HG02642 (cell line): Measurements from ENCODE around the gene STOML1.

ENCODE experiments used
- ATAC-seq: cut with Tn5 transposase; IDR thresholded peaks from one replicate; pipeline ENCODE4 v1.9.1; 2021; ENCODE audit warnings: mild to moderate bottlenecking; ENCODE audit not compliant: unreplicated experiment, poor library complexity

Gene STOML1, protein sequence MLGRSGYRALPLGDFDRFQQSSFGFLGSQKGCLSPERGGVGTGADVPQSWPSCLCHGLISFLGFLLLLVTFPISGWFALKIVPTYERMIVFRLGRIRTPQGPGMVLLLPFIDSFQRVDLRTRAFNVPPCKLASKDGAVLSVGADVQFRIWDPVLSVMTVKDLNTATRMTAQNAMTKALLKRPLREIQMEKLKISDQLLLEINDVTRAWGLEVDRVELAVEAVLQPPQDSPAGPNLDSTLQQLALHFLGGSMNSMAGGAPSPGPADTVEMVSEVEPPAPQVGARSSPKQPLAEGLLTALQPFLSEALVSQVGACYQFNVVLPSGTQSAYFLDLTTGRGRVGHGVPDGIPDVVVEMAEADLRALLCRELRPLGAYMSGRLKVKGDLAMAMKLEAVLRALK

DNA sequence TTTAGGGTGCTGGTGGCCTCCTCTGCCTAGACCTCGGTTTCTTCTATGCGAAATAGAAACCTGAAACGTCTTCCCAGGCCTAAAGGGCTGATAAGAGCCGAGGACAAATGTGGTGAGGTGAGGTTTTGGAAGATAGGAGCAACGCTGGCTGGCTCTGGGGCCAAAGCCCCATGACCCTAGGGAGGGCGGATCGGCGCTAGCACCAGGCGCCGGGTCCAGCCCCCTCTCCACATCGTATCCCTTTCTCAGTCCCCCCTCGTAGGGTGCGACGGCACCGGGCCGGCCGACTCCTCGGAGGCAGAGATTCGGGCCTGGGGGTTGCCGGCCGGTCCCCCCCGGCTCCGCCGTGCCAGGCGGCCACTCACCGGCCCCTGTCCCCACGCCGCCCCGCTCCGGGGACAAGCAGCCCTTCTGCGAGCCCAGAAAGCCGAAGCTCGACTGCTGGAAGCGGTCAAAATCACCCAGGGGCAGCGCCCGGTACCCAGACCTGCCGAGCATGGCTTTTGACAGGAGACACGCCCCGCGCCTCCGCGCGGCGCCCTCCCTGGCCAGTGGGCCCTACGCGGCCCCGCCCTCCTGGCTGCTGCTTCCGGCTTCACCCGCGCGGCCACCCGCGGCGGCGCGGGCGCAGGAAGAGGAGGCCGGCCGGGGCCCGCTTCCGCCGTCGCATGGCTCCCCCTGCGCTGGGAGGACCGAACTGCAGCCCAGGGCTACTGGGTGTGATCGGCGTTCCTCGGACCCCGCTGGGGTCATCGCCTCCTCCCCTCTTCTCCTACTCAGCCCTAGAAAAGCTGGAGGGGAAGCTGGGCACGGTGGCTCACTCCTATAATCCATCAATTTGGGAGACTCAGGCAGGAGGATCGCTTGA lies at the start of gene STOML1:
Gene STOML1 (minus strand): TSS at position 570 of the 868 bp plus-strand sequence. CDS start 72 bp downstream, at position 498.
- ATAC-seq, result peak; percentile 83

DNA sequence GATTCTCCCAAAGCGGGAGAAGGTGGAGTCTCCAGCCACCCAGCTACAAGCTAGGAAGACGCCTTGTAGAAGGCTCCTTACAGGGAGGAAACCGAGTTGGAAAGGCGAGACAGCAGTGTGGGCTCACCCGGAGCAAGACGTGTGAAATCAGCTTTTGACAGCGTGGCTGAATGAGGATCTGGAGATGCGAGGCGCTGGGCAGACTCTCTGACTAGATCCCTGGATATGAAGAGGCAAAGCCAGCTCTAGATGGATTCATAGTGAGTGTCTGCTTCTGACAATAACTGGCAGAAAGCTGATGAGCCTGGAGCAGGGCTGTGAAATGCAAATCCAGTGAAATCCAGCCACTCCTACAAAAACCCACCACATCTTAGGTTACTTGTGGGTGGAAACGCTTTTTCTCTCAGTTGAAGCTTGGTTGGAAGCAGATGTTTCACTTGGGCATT lies 49.2 kb upstream of the STOML1 start:
- ATAC-seq, result no peak

DNA sequence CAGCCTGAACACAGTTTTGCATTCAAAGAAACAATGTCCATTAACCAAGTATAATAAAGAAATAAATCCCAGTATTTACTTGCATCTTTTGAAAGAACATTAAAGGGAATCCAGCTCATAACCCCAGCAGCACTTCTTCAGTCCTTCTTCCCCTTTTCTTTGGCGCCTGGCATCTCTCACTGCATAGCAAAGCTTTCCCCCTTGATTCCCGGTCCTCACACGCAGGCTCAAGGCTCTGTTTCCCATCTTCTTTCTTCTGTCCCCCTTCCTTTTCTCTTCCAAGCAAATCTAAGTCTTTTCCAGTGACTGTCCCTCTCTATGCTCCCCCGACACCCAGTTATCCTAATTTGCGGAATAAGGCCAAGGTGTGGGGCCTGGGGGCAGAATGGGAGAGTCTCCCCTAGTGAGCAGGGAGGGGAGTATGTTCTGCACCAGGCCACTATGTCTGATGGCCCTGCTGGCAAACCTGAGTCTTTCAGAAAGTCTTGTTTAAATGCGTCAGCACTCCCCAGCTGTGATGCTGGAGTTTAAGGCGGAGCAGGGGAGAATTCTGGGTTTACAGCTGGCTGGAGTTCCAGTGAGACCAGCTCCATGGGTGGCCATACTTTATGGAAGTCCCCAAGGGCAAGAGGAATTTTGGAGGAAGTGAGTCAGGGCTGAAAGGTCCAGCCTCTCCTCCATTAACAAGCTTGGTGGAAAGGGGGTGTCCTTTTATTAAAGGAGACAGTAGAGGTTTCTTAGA lies 48.2 kb upstream of the STOML1 start:
- ATAC-seq, result no peak

DNA sequence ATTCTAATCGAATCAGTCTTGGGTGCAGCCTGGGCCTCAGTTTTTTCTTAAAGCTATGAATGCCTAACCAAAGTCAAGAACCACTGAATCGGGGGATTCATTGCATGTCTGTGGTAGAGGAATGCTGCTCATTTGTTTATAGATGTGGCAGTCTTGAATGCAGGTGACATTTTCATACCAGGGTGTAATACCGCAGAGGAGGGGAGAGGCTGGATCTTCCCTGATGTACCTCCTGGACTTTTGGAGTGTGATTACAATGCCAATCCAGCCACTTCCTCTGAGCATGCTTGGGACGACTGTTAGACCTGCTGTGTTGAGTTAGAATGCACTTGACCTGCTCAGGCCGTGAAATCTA lies 47.5 kb upstream of the STOML1 start:
- ATAC-seq, result no peak

GRCh38 chr15:74038707-74039655 lies 46.9 kb upstream of the STOML1 start:
- ATAC-seq, result no peak

DNA sequence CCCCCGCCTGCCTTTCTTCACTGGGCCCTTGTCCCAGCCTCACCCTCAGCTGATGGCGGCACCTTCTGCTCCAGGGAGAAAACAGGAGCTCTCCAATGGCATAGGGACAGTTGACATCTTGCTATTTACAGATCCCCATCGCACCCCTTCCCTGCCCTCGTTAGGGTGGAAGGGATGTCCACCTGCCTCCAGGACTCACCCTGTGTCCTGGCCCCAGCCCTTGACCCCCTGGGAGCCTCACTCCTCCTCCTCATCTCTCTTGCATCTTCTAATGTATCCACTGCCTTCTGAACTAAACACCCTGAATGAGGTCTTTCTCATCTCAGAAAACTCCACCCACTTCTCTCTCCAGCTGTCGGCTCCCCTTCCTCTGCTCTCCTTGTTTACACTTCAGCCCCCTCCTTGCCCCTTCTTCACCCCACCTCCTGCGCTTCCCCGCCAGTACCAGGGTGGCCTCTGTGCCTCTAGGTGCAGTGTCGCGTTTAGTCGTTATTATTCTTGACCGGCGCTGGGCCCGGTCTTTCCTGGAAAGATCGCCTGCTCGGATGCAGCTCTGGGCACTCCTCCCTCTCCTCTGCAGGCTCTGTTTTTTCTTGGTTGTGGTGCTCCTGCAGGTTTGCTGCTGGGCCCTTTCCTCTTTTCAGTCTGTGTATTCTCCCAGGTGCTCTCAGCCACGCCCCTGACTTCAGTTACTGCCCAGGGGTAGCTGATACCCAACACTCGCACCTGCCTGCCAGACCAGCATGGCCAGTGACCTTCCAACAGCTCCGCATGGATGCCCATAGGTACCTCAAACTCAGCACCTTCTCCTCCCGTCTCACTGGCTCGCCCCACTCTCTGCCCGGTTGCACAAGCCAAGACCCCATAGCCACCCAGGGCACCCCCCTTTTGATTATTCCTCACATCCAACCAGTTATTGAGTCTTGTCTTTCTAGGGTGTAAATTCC lies 45.3 kb upstream of the STOML1 start:
- ATAC-seq, result no peak

DNA sequence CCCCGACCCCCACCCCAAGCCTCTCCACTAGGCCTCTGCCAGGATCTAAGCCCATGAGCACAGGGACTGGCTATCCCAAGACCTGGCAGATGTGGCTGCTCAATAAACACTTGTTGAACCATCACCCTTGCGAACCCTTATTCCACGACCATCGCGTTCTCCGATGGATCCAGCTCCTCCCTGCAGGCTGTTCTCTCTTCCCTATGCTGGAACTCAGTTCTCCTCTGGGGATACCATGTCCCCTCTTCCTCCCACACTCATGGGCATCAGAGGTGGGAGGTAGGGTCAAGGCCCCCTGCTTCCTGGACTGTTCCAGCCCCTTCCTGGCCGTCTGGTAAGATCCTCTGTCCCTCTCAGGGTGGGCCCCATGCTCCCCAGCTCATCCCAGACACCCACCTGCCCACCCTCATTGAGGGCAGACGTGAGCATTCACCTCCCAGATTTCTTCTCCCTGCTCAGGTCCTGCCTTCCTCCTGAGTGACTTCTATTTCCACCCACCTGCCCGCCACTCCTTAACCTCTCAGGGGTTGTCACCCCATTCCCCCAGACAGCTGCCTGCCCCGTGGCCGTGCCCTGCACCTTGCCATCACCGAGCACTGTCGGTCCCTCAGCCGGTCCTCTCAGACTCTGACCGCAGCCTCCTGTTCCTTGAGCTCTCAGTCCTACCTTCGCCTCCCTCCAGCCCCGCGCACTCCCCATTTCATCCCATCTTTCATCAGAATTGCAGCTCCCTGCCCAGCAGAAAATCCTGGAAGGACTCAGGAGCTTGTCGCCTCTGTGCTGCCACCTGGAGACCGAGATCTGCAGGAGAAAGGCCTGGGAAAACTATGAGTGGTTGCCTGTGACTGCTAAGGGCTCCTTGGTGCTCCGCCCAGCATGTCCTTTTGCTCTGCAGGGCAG lies 44.4 kb upstream of the STOML1 start:
- no peak for ATAC-seq

DNA sequence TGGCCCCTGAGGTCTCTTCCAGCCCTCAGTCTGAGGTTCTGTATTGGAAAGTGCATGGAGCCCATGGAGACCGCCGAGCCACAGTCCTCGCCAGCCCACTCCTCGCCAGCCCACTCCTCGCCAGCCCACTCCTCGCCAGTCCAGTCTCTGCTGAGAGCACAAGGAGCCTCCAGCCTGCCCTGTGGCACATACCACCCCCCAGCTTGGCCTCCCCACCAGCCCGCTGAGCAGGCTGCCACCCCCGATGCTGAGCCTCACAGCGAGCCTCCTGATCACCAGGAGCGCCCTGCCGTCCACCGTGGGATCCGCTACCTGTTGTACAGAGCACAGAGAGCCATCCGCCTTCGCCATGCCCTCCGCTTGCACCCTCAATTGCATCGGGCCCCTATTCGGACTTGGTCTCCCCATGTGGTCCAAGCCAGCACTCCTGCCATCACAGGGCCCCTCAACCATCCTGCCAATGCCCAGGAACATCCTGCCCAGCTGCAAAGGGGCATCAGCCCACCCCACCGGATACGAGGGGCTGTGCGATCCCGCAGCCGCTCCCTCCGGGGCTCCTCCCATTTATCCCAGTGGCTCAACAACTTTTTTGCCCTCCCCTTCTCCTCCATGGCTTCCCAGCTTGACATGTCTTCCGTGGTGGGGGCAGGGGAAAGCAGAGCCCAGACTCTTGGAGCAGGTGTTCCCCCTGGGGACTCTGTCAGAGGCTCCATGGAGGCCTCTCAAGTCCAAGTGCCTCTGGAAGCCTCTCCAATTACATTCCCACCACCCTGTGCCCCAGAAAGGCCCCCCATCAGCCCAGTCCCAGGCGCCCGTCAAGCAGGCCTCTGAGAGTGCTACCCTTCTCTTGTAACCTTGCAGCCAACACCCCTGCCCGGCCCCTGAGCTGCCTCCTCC lies 43.3 kb upstream of the STOML1 start:
- ATAC-seq, result no peak

DNA sequence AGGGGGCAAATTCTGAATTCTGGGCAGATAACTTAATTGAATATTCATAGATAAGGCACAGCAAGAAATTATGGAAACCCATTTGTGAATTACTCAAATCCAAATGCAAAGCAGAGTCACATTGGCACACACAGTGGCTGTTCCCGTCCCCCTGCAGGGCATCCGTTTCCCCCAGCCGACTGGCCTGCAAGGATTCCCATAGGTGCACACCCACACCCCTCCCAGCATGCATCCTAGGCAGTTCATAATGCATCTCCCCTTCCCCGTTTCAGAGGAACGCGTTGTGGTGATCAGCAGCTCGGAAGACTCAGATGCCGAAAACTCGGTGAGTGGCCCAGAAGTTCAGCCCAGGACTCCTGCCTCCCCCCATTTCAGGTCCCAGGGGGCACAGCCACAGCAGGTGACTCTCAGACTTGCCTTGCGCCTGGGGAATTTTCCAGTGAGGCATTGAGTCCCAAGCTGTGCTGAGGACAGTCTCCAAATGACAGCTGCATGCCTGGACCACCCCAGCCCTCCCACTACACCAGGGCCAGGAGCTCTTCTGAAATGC lies 42.2 kb upstream of the STOML1 start:
- no peak for ATAC-seq

DNA sequence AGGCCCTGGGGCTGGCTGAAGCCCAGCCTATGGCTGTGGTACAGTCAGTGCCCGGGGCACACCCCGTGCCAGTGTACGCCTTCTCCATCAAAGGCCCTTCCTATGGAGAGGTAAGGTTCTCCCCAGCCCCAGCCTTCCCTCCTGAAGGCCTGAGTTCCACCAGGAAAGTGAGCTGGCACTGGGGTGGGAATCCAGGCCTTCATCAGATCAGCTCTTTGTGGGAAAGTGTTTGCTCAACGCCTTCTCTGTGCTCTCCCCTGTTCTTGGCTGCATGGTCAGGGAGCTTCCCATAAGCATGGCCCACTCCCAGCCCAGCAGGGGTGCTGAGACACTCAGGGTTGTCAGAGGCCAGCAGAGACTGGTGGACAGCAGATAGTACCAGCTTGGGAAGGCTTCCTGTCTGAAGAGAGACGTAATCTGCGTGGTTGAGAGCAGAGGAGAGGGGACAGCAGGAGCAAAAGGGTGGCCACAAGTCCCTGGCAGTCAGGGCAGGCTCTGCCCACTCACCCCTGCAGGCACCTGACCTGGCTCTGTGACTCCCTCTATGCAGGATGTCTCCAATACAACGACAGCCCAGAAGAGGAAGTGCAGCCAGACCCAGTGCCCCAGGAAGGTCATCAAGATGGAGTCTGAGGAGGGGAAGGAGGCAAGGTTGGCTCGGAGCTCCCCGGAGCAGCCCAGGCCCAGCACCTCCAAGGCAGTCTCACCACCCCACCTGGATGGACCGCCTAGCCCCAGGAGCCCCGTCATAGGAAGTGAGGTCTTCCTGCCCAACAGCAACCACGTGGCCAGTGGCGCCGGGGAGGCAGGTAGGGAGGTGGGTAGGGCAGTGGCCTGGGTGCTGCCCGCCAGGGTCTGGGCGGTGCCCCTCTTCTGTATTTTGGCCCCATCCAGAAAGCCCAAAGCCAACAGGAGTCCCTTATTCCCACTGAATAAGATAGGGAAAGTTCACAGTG lies 40.8 kb upstream of the STOML1 start:
- no peak for ATAC-seq

- ATAC-seq, result no peak
These were observed 40.0 kb upstream of the STOML1 start for GRCh38 chr15:74032046-74032445.

- no peak for ATAC-seq
These were observed 36.6 kb upstream of the STOML1 start for GRCh38 chr15:74028646-74029045.

- no peak for ATAC-seq
These were observed 35.6 kb upstream of the STOML1 start for GRCh38 chr15:74027688-74028087.

DNA sequence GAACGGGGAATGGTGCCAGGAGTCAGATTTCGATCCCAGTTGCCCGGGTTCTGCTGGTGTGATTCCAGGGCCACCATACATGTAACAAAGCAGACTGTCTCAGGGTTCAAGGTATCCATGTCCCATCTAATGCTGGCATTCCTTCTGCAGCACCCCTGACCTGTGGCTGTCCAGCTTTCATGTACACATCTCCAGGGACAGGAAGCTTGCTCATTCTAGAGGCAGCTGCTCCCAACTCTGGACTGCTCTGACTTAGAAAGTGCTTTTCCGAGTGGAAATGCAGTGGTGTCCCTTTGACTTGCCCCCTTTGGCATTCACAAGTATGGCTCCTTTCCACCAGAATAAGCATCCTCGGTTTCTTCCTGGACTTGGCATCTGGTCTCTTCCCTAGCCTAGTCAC lies 33.3 kb upstream of the STOML1 start:
- no peak for ATAC-seq

- no peak for ATAC-seq
These were observed 32.6 kb upstream of the STOML1 start for GRCh38 chr15:74024687-74025086.
